Measurements from ENCODE around the gene MLPH.
A peak's percentile ranks its signal among the peaks of the same experiment; 100 is the strongest.

MLPH gene

GRCh38 chr2:237596520-237597195 is 109.6 kb downstream of the MLPH start:
- Histone ChIP-seq H3K9ac (ENCODE audit: low read depth, low read length) (no peak overlapping the region), H3K27ac (ENCODE audit: low read depth, low read length) (no peak overlapping the region), H3K4me1 (ENCODE audit: insufficient read depth, low read length) (peaks cover 31% of the 10 kb centered on the region), H3K27me3 (ENCODE audit: insufficient read depth, low read length) (0 out of 2 replicates have a peak, but pooled peaks cover 3% of the 10 kb centered on the region), H3K4me3 (ENCODE audit: low read length) (no peak overlapping the region), H3K9me3 (ENCODE audit: insufficient read depth, low read depth, low read length) (no peaks in the 10 kb centered on the region), H3K36me3 (ENCODE audit: insufficient read depth, low read length) (no peaks in the 10 kb centered on the region)
- WGBS = 84% methylated on average over 13 of the region's 13 CpGs

DNA sequence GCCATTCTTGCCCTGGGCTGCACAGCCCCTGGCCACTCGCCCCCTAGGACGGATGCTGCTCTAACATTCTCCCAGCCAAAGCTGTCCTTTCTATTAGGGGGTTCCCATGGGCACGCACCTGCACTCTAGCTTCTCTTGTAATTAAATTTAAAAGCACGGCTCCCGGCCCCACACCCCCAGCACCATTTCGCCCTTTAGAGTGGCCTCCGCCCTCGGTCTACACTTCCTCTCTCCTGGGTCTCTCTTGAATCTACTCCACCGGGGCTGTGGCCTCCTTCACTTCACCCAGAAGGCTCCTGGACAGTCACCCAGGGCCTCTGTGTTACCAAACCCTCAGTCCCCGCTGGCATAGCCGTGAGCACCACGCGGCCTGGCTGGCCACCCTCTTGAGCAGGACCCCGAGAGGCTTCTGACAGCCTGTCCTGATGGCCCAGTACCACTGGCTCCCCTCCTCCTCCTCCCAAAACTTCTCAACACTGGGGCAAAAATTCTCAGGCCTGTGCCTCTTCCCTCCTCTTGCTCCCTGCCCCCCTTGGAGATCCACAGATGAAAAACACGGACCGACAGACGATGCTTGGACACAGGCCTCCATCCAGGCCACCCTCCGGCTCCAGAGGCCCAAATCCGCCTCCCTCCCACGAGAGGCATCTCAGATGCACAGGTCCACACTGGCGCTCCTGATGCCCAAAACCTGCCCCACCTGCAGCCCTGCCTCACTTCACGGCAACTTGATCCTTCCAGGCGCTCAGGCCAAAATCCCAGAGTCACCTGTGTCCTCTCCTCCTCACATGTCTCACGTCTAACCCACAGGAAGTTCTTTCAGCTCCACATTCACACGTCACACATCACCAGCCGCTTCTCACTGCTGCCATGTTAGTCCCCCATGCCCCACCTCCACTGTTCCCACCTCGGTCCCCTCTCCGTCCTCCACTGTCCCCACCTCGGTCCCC is 110.4 kb downstream of the MLPH start:
- no peaks in the 10 kb centered on the region for H3K9me3 ChIP-seq (ENCODE audit: insufficient read depth, low read depth, low read length)
- no peak overlapping the region for H3K9ac ChIP-seq (ENCODE audit: low read depth, low read length)
- WGBS = 88% methylated on average over 27 of the region's 29 CpGs
- H3K36me3 ChIP-seq (ENCODE audit: insufficient read depth, low read length) = no peaks in the 10 kb centered on the region
- H3K27ac ChIP-seq (ENCODE audit: low read depth, low read length) = no peak overlapping the region
- H3K4me3 ChIP-seq (ENCODE audit: low read length) = no peak overlapping the region
- peaks cover 38% of the 10 kb centered on the region for H3K4me1 ChIP-seq (ENCODE audit: insufficient read depth, low read length)
- 0 out of 2 replicates have a peak, but pooled peaks cover 3% of the 10 kb centered on the region for H3K27me3 ChIP-seq (ENCODE audit: insufficient read depth, low read length)

DNA sequence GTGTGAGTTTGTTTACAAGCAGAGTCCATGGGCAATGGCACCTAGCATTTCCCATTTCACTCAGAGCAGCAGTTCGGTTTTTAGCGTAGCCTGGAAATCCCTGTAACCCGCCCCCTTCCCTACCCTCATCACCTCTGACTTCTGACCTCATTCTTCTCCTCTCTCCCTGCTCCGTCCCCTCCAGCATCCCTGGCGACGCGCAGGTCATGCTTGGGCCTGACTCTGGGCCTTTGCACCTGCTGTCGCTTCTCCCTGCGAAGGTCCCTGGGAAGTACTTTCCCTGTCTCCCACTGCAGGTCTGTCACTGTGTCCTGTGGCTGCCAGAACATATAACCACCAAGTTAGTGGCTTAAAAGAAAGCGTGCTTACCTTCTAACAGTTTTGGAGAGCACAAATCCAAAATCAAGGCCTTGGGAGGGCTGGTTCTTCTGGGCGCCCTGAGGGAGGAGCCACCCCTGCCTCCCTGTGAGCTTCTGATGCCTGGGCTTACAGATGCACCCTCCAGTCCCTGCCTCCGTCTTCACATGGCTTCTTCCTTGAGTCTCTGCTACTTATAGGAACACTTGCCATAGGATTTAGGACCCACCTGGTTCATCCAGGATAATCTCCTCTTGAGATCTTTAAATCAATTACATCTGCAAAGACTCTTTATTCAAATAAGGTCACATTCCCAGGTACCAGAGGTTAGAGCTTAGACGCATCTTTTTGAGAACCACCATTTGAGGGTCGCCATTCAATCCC is 111.6 kb downstream of the MLPH start:
- Histone ChIP-seq H3K27ac (ENCODE audit: low read depth, low read length) (no peak overlapping the region), H3K4me3 (ENCODE audit: low read length) (no peak overlapping the region), H3K9me3 (ENCODE audit: insufficient read depth, low read depth, low read length) (no peaks in the 10 kb centered on the region), H3K4me1 (ENCODE audit: insufficient read depth, low read length) (peaks cover 45% of the 10 kb centered on the region), H3K27me3 (ENCODE audit: insufficient read depth, low read length) (no peaks in the 10 kb centered on the region), H3K9ac (ENCODE audit: low read depth, low read length) (no peak overlapping the region), H3K36me3 (ENCODE audit: insufficient read depth, low read length) (no peaks in the 10 kb centered on the region)
- 79% methylated on average over 14 of the region's 14 CpGs for WGBS

DNA sequence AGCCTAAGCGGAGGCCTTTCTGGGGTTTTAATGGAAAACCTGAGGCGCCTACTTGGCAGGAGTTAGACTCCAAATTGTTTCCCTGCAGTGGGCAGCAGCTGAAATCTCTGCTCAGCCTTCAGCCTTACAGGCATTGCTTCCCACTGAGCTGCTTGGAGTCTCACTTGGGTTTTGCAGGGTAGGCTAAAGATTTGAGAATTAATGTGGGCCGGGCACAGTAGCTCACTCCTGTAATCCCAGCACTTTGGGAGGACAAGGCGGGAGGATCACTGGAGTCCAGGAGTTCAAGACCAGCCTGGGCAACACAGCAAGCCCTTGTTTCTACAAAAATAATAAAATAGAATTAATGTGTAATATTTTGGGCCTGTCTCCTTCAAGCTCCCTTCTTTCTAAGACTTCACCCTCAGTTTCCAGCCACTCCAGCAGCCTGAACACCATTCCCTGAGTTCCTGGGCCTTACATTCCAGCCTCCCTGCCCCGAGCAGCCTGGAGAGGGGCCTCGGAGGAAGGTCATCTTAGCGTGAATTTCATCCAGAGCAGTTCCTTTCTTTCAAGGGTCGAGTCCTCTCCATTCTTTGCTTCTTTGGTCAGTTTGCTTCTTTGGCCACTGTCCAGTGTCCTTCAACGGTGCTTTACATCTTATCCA is 112.5 kb downstream of the MLPH start:
- Histone ChIP-seq H3K4me3 (ENCODE audit: low read length) (no peak overlapping the region), H3K9me3 (ENCODE audit: insufficient read depth, low read depth, low read length) (no peaks in the 10 kb centered on the region), H3K4me1 (ENCODE audit: insufficient read depth, low read length) (peaks cover 36% of the 10 kb centered on the region), H3K27ac (ENCODE audit: low read depth, low read length) (no peak overlapping the region), H3K36me3 (ENCODE audit: insufficient read depth, low read length) (no peaks in the 10 kb centered on the region), H3K27me3 (ENCODE audit: insufficient read depth, low read length) (no peaks in the 10 kb centered on the region), H3K9ac (ENCODE audit: low read depth, low read length) (no peak overlapping the region)
- 95% methylated on average over 9 of the region's 9 CpGs for WGBS

GRCh38 chr2:237600205-237600846 is 113.3 kb downstream of the MLPH start:
- H3K4me1 ChIP-seq (ENCODE audit: insufficient read depth, low read length) = peaks cover 29% of the 10 kb centered on the region
- peaks cover 4% of the 10 kb centered on the region; the same call in 1 of the 2 replicates for H3K9me3 ChIP-seq (ENCODE audit: insufficient read depth, low read depth, low read length)
- 89% methylated on average over 16 of the region's 16 CpGs for WGBS
- H3K9ac ChIP-seq (ENCODE audit: low read depth, low read length) = no peak overlapping the region
- no peaks in the 10 kb centered on the region for H3K36me3 ChIP-seq (ENCODE audit: insufficient read depth, low read length)
- no peak overlapping the region for H3K27ac ChIP-seq (ENCODE audit: low read depth, low read length)
- no peak overlapping the region for H3K4me3 ChIP-seq (ENCODE audit: low read length)
- H3K27me3 ChIP-seq (ENCODE audit: insufficient read depth, low read length) = no peaks in the 10 kb centered on the region

DNA sequence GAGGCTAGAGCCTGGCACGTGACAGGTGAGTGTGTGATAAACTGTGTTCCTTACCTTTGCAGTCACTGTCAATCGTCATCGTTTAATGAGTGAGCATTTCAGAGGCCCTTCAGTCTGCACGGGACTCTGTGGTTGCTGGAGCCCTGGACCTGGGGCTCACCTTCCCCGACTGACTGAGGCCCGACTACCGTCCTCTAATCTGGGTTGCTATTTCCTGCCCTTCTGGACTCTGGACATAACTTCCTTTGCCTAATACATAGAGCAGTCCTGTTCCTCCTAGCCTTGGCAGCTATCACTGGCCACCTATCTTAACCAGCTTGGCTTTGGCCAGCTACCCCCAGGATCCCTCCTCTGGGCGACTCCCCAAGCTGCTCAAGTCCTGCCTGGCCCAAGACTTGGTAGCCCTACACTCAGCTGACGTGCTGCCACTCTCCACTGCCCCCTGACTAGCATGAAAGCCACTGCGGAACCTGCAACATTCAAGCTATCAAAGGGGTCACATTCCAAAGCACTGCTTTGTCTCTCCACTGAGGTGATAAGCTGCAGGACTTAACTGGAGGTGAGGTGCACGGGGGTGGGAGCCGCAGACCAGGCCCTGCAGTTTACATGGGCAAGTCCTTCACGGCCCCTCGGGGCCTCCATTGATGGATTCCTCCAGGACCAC is 114.5 kb downstream of the MLPH start:
- 75% methylated on average over 14 of the region's 14 CpGs for WGBS
- no peak overlapping the region for H3K27ac ChIP-seq (ENCODE audit: low read depth, low read length)
- no peaks in the 10 kb centered on the region for H3K27me3 ChIP-seq (ENCODE audit: insufficient read depth, low read length)
- no peaks in the 10 kb centered on the region for H3K36me3 ChIP-seq (ENCODE audit: insufficient read depth, low read length)
- H3K9ac ChIP-seq (ENCODE audit: low read depth, low read length) = no peak overlapping the region
- no peak overlapping the region for H3K4me3 ChIP-seq (ENCODE audit: low read length)
- H3K4me1 ChIP-seq (ENCODE audit: insufficient read depth, low read length) = peaks cover 27% of the 10 kb centered on the region
- H3K9me3 ChIP-seq (ENCODE audit: insufficient read depth, low read depth, low read length) = peaks cover 13% of the 10 kb centered on the region

DNA sequence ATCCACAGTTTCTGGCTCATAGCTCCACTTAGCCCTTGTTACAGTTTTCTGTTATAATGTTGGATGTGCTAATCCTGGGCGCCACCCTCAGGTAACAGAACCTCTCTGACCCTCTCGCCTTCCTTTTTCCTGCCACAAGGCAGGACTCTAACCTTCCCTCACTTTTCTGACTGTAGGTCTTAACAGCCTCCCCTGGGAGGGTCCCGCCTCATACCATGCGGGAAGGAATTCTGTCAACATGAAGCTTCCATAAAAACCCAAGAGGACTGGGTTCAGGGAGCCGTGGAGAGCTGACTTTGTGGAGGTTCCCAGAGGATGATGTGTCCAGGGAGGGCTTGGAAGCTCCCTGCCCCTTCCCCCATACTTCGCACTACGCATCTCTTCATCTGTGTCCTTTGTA is 115.4 kb downstream of the MLPH start:
- Histone ChIP-seq H3K9ac (ENCODE audit: low read depth, low read length) (no peak overlapping the region), H3K4me1 (ENCODE audit: insufficient read depth, low read length) (peaks cover 27% of the 10 kb centered on the region), H3K9me3 (ENCODE audit: insufficient read depth, low read depth, low read length) (peaks cover 14% of the 10 kb centered on the region), H3K4me3 (ENCODE audit: low read length) (no peak overlapping the region), H3K27ac (ENCODE audit: low read depth, low read length) (no peak overlapping the region), H3K36me3 (ENCODE audit: insufficient read depth, low read length) (no peaks in the 10 kb centered on the region), H3K27me3 (ENCODE audit: insufficient read depth, low read length) (no peaks in the 10 kb centered on the region)
- WGBS = 70% methylated on average over 7 of the region's 7 CpGs

DNA sequence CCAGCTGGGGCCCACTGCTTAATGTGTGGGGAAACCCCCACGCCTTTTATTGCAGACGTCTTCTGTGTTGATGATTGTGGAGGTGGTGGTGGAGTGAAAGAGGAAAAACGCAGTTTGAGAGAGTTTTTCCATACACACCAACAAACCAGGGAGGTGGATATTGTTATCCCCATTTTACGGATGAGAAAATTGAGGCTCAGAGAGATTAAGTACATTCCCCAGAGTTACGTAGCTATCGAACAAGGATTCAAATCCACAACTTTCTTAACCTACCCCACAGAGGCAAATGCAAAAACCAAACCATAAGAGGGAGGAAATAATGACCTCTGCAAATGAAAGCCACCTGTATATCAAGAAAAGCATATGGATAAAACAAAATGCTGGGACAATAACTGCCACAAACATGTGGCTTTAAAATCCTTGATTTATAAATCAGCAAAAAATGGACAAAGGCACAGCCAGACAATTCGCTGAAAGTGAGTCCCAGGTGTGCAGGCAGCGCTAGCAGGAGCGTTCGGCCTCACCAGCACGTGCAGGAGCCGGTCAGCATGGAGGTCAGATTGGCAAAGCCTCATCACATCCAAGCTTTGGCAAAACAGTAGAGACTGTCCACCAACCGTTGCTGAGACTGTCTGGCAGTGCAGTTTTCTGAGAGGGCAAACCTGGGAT is 116.1 kb downstream of the MLPH start:
- Histone ChIP-seq H3K27me3 (ENCODE audit: insufficient read depth, low read length) (no peaks in the 10 kb centered on the region), H3K9ac (ENCODE audit: low read depth, low read length) (no peak overlapping the region), H3K9me3 (ENCODE audit: insufficient read depth, low read depth, low read length) (peaks cover 14% of the 10 kb centered on the region), H3K36me3 (ENCODE audit: insufficient read depth, low read length) (no peaks in the 10 kb centered on the region), H3K4me3 (ENCODE audit: low read length) (no peak overlapping the region), H3K4me1 (ENCODE audit: insufficient read depth, low read length) (peaks cover 27% of the 10 kb centered on the region), H3K27ac (ENCODE audit: low read depth, low read length) (peak overlapping the region; percentile 44; the same call in 1 of the 2 replicates)
- WGBS = 88% methylated on average over 12 of the region's 13 CpGs

DNA sequence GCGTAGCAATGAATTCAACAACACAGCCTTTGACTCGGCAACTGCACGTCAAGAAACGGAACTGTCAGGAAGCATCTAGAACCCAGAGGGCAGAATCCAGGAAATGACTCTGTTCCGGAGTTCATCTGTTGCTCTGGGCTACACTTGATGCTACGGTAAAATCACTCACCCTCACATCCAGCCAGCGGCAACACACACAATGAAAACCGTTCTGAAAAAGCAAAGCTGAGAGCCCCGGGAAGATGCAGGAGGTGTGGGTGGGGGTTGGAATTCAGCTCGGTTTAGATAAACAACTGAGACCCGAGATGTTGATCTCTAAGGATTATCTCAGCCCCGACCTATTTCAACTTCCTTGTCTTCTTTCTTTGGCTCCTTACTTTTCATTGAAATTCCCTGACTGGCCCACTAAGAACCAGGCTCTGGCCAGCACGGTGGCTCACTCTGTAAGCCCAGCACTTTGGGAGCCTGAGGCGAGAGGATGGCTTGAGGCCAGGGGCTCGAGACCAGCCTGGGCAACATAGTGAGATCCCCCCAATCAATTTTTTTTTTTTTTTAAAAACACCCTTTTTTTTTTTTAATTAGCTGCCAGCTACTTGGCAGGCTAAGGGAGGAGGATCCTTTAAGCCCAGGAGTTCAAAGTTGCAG is 116.8 kb downstream of the MLPH start:
- 48% methylated on average over 15 of the region's 15 CpGs for WGBS
- H3K36me3 ChIP-seq (ENCODE audit: insufficient read depth, low read length) = no peaks in the 10 kb centered on the region
- H3K27ac ChIP-seq (ENCODE audit: low read depth, low read length) = peak overlapping the region; percentile 44; the same call in 1 of the 2 replicates
- no peaks in the 10 kb centered on the region for H3K27me3 ChIP-seq (ENCODE audit: insufficient read depth, low read length)
- no peak overlapping the region for H3K4me3 ChIP-seq (ENCODE audit: low read length)
- peaks cover 27% of the 10 kb centered on the region for H3K4me1 ChIP-seq (ENCODE audit: insufficient read depth, low read length)
- no peak overlapping the region for H3K9ac ChIP-seq (ENCODE audit: low read depth, low read length)
- H3K9me3 ChIP-seq (ENCODE audit: insufficient read depth, low read depth, low read length) = peaks cover 14% of the 10 kb centered on the region

Measured in HUES64 (cell line).